Epithelial cell of prostate (primary cell): Measurements from ENCODE around the gene FUNDC2.
"Not testable (repeated sequence)": the region's sequence is repeated elsewhere in the genome, so short reads cannot be mapped to it uniquely, and the experiment has no call there.

Experiments
- DNase-seq: peaks from one replicate; pipeline ENCODE4 v3.0.0-alpha.2; 2011; ENCODE audit warnings: low read depth, low spot score
- H3K27ac ChIP-seq: fragments of 450-650 bp; 2 replicates; pipeline ENCODE4 v1.5.1; 2017; ENCODE audit warnings: mild to moderate bottlenecking

Gene FUNDC2, protein sequence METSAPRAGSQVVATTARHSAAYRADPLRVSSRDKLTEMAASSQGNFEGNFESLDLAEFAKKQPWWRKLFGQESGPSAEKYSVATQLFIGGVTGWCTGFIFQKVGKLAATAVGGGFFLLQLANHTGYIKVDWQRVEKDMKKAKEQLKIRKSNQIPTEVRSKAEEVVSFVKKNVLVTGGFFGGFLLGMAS

DNA sequence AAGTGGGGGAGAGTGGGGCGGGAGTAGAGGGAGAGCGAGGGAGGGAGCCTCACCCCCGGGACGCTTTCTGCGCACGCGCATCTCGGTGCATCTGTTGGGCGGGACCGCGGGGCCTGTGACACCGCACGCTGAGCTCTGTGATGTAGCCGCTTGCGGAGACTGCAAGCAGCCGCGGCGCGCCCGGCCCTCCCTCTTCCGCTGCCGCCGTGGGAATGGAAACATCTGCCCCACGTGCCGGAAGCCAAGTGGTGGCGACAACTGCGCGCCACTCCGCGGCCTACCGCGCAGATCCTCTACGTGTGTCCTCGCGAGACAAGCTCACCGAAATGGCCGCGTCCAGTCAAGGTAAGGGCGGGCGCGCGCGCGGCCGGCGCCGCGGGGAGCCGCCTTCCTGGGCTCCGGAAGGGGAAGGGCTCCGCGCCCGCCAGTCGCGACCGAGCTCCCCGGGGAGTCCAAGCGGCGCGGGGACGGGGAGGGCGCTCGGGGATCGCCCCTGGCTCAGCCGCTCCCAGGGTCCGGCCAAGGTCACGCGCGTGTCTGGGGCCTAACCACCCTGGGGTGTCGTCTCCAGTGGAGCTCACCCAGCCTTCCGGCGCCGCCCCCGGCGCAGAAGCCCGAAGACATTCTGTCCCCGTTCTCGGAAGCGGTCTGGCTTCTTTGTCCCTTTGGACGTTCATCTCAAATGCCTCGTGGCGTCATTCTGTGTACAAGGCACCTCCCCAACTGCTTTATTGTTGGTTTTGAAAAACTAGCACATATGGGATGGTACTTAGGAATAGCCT is at the start of gene FUNDC2:
FUNDC2 (plus strand) TSS at position 118 of the 782 bp plus-strand sequence; CDS start at position 213, 95 bp downstream.
- DNase-seq: peak; percentile 71
- H3K27ac ChIP-seq: peak within 1 kb of the TSS; percentile 91

- DNase-seq: no peak
- H3K27ac ChIP-seq: no peak overlapping the region
Observed at GRCh38 chrX:154979629-154980028, 47.0 kb upstream of the FUNDC2 start.

- no peak for DNase-seq
- no peak overlapping the region for H3K27ac ChIP-seq
Observed at GRCh38 chrX:154980330-154981115, 46.1 kb upstream of the FUNDC2 start.

DNA sequence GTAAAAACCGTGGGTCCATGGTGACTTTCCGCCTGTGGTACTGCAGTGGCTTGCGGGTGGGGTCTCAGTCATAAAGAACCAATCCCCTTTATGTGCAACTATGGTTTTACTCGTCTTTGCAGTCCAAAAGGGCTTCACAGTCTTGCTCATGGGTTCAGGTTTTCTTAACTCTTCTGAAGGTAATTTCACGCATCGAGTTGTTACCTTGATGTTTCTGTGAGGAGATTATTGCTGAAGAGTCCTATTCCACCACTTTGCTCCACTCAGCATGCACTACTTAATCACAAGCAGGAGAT is 45.6 kb upstream of the FUNDC2 start:
- H3K27ac ChIP-seq: no peak overlapping the region
- no peak for DNase-seq

DNA sequence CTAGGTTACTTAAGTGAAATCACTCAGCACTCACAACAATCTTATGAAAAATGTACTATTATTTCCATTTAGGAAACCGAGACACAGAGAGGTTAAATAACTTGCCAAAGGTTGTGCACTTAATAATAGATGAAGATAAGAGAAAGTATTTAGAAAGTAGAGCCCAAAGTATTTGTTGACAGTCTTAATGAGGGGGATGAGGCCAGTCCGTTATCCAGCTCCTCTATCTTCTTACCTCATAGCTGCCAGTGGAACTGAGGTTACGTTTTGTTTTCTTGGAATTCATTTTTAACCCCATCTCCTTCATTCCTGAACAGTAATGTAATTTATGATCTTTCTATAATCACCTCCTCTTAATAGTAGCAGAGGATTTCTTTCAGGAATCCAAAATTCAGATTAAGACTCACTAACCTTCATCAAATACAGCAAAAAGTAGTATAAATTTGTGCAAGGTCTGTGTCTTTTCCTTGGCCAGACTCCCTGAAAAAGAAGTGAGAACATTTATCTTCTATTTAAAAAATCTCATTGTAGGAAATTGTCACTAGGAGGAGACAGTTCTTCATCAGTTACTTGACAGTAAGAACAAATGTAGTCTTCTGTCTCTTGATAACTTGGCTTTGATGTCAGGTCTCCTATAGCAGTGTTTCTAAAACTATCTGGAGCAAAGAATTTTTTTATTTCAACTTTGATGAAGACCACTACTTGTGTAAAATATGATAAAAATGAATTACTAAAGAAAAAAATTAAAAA is 39.6 kb upstream of the FUNDC2 start:
- DNase-seq: no peak

GRCh38 chrX:154987940-154988339 is 38.7 kb upstream of the FUNDC2 start:
- no peak overlapping the region for H3K27ac ChIP-seq

More for the DNA sequence above, 39.6 kb upstream of the FUNDC2 start:
- no peak overlapping the region for H3K27ac ChIP-seq

GRCh38 chrX:154988719-154989118 is 37.9 kb upstream of the FUNDC2 start:
- no peak overlapping the region for H3K27ac ChIP-seq

More at GRCh38 chrX:154987940-154988339, 38.7 kb upstream of the FUNDC2 start:
- no peak for DNase-seq

DNA sequence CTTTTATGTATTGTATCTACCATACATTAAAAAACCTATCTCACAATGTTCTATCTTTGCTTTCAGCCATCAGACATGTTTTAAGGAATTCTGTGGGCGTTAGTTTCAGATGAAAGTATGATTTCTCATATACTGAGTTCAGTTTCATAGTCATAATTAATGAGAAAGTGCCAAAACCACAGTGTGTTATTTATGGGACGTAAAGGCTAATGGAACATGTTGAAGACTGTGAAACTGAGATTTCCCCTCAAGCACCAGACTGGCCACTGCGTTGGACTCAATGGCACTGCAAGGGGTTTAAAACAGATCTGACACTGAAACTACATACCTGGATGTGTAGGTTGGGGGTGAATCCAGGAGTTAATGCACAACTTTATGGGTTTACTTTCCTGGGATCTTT is 36.1 kb upstream of the FUNDC2 start:
- no peak overlapping the region for H3K27ac ChIP-seq
- no peak for DNase-seq

More at GRCh38 chrX:154988719-154989118, 37.9 kb upstream of the FUNDC2 start:
- no peak for DNase-seq

DNA sequence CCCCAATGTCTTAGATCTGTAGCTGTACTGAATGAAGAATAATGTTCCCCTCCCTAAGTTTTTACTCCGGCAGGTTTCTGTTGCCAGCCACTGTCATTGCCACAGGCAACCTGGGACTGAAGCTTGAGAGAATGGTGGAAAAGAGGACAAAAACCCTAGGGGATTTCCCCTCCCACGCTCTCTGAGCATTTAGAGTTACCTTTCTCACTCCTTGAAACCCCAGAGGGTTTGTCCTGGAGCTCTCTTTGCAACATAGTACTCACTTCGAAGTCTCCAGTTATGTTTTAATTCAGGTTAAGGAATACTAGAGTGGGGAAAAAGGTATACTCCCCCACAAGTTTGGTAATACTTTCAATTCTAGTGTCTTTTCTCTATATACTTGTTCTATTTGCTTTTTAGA is 35.6 kb upstream of the FUNDC2 start:
- no peak for DNase-seq

DNA sequence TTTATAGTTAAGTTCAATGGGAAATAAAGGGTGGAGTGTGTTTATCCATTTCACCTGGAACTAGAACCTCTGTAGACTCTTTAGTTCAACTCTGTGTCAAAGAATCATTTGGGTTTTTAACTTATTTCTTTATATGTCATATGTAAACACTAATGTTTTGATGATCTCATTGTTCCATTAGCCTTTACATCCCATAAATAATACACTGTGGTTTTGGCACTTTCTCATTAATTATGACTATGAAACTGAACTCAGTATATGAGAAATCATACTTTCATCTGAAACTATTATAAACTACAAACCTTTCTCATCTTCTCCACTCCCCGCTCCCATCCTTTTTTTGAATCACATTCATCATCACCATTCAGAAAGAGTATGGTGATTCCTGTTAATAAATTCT is 35.2 kb upstream of the FUNDC2 start:
- H3K27ac ChIP-seq: no peak overlapping the region
- DNase-seq: no peak

More for the DNA sequence above, 35.6 kb upstream of the FUNDC2 start:
- no peak overlapping the region for H3K27ac ChIP-seq

DNA sequence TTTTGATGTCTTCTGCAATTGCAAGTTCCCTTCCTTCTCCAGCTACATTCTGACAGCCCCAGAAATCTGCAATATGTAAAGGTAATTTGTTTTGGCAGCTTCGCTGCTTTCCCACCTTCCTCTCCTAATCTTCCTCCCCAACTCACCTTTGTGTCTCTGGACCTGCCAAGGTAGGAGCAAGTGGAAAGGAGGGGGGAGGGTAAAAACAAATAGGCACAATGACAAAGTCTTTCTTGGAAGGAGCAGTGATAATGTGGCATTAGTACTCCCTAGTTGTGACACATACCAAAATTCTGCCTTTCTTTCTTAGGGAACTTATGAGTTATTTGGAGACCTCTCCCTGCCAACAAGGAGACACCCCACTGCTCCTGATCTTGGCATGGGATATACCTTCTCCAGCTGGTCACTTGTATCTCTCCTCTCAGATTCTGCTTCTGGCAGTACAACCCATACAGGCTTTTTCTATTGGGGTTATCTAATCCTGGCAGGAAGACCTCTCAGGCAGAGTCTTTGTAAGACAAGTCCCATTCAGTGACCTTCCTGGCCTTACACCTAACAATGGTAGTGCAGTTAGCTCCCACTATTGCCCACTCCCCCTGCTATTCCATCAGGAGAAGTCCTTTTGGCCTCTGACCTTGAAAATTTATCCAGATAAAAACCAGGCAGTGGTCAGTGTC is 28.3 kb upstream of the FUNDC2 start:
- DNase-seq: no peak
- no peak overlapping the region for H3K27ac ChIP-seq

DNA sequence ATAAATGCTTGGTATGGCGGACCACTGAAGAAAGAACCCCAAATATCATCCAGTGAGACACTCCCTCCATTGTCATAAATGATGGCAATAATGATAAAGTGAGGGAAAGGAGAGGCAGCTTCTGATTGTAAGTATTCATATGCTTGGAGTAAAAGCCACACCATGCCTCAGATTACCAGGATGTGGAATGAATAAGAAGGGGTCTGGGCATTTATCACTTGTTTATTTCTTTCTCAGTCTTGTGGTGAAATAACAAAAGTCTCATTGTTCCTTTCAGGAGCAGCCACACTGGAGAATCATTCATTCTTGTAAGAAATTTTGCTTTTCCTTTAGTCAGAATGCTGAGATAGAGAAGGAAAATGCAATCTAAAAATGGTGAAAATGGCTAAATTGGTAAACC is 25.8 kb upstream of the FUNDC2 start:
- H3K27ac ChIP-seq: no peak overlapping the region
- DNase-seq: no peak

GRCh38 chrX:155001873-155002272 is 24.8 kb upstream of the FUNDC2 start:
- no peak for DNase-seq
- H3K27ac ChIP-seq: no peak overlapping the region

GRCh38 chrX:155005190-155005589 is 21.5 kb upstream of the FUNDC2 start:
- no peak for DNase-seq
- no peak overlapping the region for H3K27ac ChIP-seq

GRCh38 chrX:155006379-155006778 is 20.3 kb upstream of the FUNDC2 start:
- DNase-seq, H3K27ac ChIP-seq: not testable (repeated sequence)

DNA sequence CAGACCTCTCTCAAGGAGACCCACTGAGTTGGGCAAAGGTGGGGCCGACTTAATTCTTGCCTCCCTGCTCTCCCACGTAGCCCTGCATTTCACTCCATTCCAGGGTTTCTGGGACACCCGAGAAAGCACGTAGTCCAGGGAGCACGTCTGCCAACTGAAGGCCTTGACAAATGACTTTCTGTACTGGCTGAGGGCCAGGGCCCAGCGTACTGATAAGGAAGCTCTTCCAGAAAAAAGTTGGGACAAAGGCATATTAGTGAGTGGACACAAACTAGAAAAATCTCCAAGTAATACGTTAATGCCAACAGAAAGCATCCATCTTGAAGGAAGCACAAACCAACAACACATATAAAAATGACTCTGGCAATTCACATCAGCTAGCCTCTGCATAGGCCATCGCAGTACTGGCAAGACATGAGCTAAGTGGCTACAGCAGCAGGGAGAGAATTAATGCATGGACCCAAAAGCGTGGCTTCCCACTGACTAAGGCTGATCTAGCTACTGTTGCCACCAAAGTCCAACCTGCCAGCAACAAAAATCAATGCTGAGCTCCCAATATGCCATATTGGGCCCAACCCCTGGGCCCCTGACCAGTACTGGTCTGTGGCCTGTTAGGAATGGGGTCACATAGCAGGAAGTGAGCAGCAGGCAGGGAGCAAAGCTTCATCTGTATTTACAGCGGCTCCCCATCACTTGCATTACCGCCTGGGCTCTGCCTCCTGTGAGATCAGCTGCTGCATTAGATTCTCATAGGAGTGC is 19.6 kb upstream of the FUNDC2 start:
- H3K27ac ChIP-seq, DNase-seq: not testable (repeated sequence)

- H3K27ac ChIP-seq, DNase-seq: not testable (repeated sequence)
Observed at GRCh38 chrX:155008578-155008977, 18.1 kb upstream of the FUNDC2 start.

DNA sequence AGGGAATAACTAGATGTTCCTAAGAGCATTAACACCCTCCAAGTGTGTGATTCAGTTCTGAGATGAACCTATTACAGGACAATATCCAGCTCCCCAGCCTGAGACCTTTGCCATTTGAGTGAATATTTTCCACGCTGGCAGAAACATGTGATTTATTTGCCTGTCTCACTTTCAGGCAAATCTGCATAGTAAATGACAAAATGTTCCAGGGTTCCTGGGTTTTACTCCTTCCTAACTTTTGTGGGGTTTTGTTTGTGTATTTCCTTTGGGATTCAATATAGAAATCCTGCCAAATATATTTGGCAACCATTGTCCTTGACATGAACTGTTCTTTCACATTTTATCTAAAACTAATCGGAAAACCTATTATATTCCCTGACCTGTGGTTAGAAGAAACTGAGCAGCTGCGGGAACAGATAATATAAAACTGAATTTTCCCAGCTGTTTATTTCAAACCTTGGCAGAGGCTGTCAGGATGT is 16.6 kb upstream of the FUNDC2 start:
- DNase-seq: no peak
- no peak overlapping the region for H3K27ac ChIP-seq

GRCh38 chrX:155020591-155020990 is 6.1 kb upstream of the FUNDC2 start:
- no peak for DNase-seq
- no peak overlapping the region for H3K27ac ChIP-seq
